ENCODE measurements around the gene ZNF71.
"Not testable (repeated sequence)": the region's sequence is repeated elsewhere in the genome, so short reads cannot be mapped to it uniquely, and the experiment has no call there.

The ZNF71 gene

DNA sequence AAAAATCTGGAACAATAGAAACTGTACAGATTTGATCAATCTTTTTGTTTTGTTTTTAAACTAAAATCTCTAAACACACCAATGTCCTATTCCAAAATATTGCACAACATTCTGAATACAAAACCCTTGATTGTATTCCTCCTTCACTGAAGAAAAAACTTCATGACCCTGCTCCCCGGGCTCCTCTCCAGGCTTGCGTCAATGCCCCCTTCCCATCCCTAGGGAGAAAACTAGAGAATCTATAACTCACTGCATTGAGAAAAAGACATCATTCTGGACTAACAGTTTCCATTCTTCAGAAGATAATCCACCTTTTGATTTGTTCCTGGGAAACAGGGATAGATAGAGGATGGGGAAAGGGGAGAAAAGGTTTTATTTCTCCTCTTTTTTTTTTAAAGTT, 77.5 kb downstream of the ZNF71 start:
- H3K36me3 ChIP-seq (ENCODE audit: control insufficient read depth, insufficient read depth, low read length); H3K4me3 ChIP-seq (ENCODE audit: insufficient read depth, low read depth, low read length, poor library complexity, severe bottlenecking); DNase-seq; H3K27ac ChIP-seq (ENCODE audit: insufficient read depth, low read length, poor library complexity, severe bottlenecking); H3K27me3 ChIP-seq (replicated peaks; ENCODE audit: control insufficient read depth, insufficient read depth, low read length, poor library complexity, severe bottlenecking); H3K9me3 ChIP-seq (ENCODE audit: control insufficient read depth, low read length); H3K4me1 ChIP-seq (ENCODE audit: control insufficient read depth, insufficient read depth, low read length, poor library complexity, severe bottlenecking): not testable (repeated sequence)

Measured in effector memory CD4-positive, alpha-beta T cell (primary cell).